Ectodermal cell (in vitro differentiated cells): ENCODE results near the gene DNAJB14.
"Not testable (repeated sequence)": the region's sequence is repeated elsewhere in the genome, so short reads cannot be mapped to it uniquely, and the experiment has no call there.

Source experiments
- H3K27ac ChIP-seq: 2 replicates; pipeline ENCODE4 v1.7.0; 2013; ENCODE audit warnings: mild to moderate bottlenecking, low read depth, low read length; ENCODE audit not compliant: insufficient read depth, poor library complexity, severe bottlenecking
- H3K27me3 ChIP-seq: 2 replicates; pipeline ENCODE4 v1.7.0; 2013; ENCODE audit warnings: mild to moderate bottlenecking, low read length; ENCODE audit not compliant: insufficient read depth, control insufficient read depth, poor library complexity, severe bottlenecking
- H3K36me3 ChIP-seq: one replicate; pipeline ENCODE4 v1.7.0; 2013; ENCODE audit warnings: low read length; ENCODE audit not compliant: control insufficient read depth, insufficient read depth
- H3K4me1 ChIP-seq: one replicate; pipeline ENCODE4 v1.7.0; 2013; ENCODE audit warnings: low read length; ENCODE audit not compliant: control insufficient read depth, insufficient read depth
- H3K4me3 ChIP-seq: 2 replicates; pipeline ENCODE4 v1.7.0; 2013; ENCODE audit warnings: low read depth, low read length, control low read depth; ENCODE audit not compliant: insufficient read depth
- H3K9me3 ChIP-seq: 2 replicates; pipeline ENCODE4 v1.7.0; 2013; ENCODE audit warnings: mild to moderate bottlenecking, low read length, moderate library complexity; ENCODE audit not compliant: control insufficient read depth
- WGBS, 2 experiments: methylation state at CpG; one replicate each; pipeline ENCODE4 v1.1.7; 2013; ENCODE audit warnings: missing lambda C conversion rate in 2 of 2; 5-methylcytosine and 5-hydroxymethylcytosine counted together

The DNAJB14 gene

GRCh38 chr4:99965674-99966350 lies 19.4 kb upstream of the DNAJB14 start:
- H3K27me3 ChIP-seq = no peaks in the 10 kb centered on the region
- no peaks in the 10 kb centered on the region for H3K36me3 ChIP-seq
- no peaks in the 10 kb centered on the region for H3K4me1 ChIP-seq
- WGBS, 2 experiments = 92 to 96% methylated on average over 3 to 4 of the region's 5 CpGs
- no peaks in the 10 kb centered on the region for H3K9me3 ChIP-seq
- H3K4me3 ChIP-seq = no peak overlapping the region
- no peak overlapping the region for H3K27ac ChIP-seq

GRCh38 chr4:99965173-99965572 lies 18.8 kb upstream of the DNAJB14 start:
- Histone ChIP-seq H3K4me1 (no peaks in the 10 kb centered on the region), H3K27me3 (no peaks in the 10 kb centered on the region), H3K9me3 (no peaks in the 10 kb centered on the region), H3K36me3 (no peaks in the 10 kb centered on the region), H3K27ac (no peak overlapping the region), H3K4me3 (no peak overlapping the region)

GRCh38 chr4:99961711-99962110 lies 15.3 kb upstream of the DNAJB14 start:
- no peaks in the 10 kb centered on the region for H3K36me3 ChIP-seq
- no peak overlapping the region for H3K4me3 ChIP-seq
- H3K4me1 ChIP-seq = no peaks in the 10 kb centered on the region
- no peaks in the 10 kb centered on the region for H3K9me3 ChIP-seq
- H3K27me3 ChIP-seq = no peaks in the 10 kb centered on the region
- WGBS, 2 experiments = 89 to 96% methylated on average over 1 of the region's 1 CpG
- no peak overlapping the region for H3K27ac ChIP-seq

- Histone ChIP-seq H3K27ac (no peak overlapping the region), H3K4me1 (no peaks in the 10 kb centered on the region), H3K9me3 (no peaks in the 10 kb centered on the region), H3K4me3 (no peak overlapping the region), H3K36me3 (no peaks in the 10 kb centered on the region), H3K27me3 (no peaks in the 10 kb centered on the region)
- WGBS, 2 experiments = 98 to 100% methylated on average over 2 of the region's 2 CpGs
Observed at GRCh38 chr4:99960648-99961047, 14.2 kb upstream of the DNAJB14 start.

GRCh38 chr4:99958207-99958606 lies 11.8 kb upstream of the DNAJB14 start:
- not testable (repeated sequence) for H3K36me3 ChIP-seq, H3K27me3 ChIP-seq, H3K27ac ChIP-seq, H3K4me1 ChIP-seq, H3K4me3 ChIP-seq, H3K9me3 ChIP-seq
- WGBS, 2 experiments = 89 to 96% methylated on average over 2 to 3 of the region's 3 CpGs

- peaks cover 4% of the 10 kb centered on the region for H3K36me3 ChIP-seq
- H3K27me3 ChIP-seq = no peaks in the 10 kb centered on the region
- H3K4me1 ChIP-seq = peaks cover 8% of the 10 kb centered on the region
- H3K27ac ChIP-seq = peak overlapping the region; percentile 84
- 8 to 14% methylated on average over 8 of the region's 8 CpGs for WGBS, 2 experiments
- no peaks in the 10 kb centered on the region for H3K9me3 ChIP-seq
- peak overlapping the region; percentile 96 for H3K4me3 ChIP-seq
Observed at GRCh38 chr4:99950913-99951254, 4.5 kb upstream of the DNAJB14 start.

- Histone ChIP-seq H3K4me1 (peaks cover 11% of the 10 kb centered on the region), H3K9me3 (no peaks in the 10 kb centered on the region), H3K27me3 (no peaks in the 10 kb centered on the region), H3K27ac (peak within 1 kb of the TSS; percentile 98), H3K4me3 (peak within 1 kb of the TSS; percentile 96), H3K36me3 (peaks cover 4% of the 10 kb centered on the region)
- WGBS, 2 experiments = 0% methylated on average over 76 of the region's 76 CpGs
Observed at GRCh38 chr4:99949999-99950912, 3.8 kb upstream of the DNAJB14 start, which contains the start of gene H2AZ1. H2AZ1 (minus strand) TSS chr4:99950275; CDS start chr4:99950170, 105 bp downstream.

GRCh38 chr4:99949034-99949998 lies 2.9 kb upstream of the DNAJB14 start:
- Histone ChIP-seq H3K9me3 (no peaks in the 10 kb centered on the region), H3K4me1 (peaks cover 11% of the 10 kb centered on the region), H3K4me3 (peak overlapping the region; percentile 96), H3K27me3 (no peaks in the 10 kb centered on the region), H3K36me3 (peaks cover 4% of the 10 kb centered on the region), H3K27ac (peak overlapping the region; percentile 98)
- 0% methylated on average over 98 of the region's 98 CpGs for WGBS, 2 experiments

GRCh38 chr4:99947608-99948007 lies 1.2 kb upstream of the DNAJB14 start:
- peaks cover 4% of the 10 kb centered on the region for H3K36me3 ChIP-seq
- H3K9me3 ChIP-seq = no peaks in the 10 kb centered on the region
- peaks cover 11% of the 10 kb centered on the region for H3K4me1 ChIP-seq
- H3K27me3 ChIP-seq = no peaks in the 10 kb centered on the region
- WGBS, 2 experiments = 91 to 92% methylated on average over 4 of the region's 4 CpGs
- H3K27ac ChIP-seq = no peak overlapping the region
- H3K4me3 ChIP-seq = peak overlapping the region; percentile 96
